GM21528 (cell line): ENCODE results near the gene TLCD2.
"Not testable (repeated sequence)": the region's sequence is repeated elsewhere in the genome, so short reads cannot be mapped to it uniquely, and the experiment has no call there.

Experiments used
- ATAC-seq: cut with Tn5 transposase; IDR thresholded peaks from one replicate; pipeline ENCODE4 v1.9.1; 2021; ENCODE audit warnings: mild to moderate bottlenecking, moderate library complexity; ENCODE audit not compliant: unreplicated experiment, low FRiP score

The TLCD2 gene, protein sequence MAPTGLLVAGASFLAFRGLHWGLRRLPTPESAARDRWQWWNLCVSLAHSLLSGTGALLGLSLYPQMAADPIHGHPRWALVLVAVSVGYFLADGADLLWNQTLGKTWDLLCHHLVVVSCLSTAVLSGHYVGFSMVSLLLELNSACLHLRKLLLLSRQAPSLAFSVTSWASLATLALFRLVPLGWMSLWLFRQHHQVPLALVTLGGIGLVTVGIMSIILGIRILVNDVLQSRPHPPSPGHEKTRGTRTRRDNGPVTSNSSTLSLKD

DNA sequence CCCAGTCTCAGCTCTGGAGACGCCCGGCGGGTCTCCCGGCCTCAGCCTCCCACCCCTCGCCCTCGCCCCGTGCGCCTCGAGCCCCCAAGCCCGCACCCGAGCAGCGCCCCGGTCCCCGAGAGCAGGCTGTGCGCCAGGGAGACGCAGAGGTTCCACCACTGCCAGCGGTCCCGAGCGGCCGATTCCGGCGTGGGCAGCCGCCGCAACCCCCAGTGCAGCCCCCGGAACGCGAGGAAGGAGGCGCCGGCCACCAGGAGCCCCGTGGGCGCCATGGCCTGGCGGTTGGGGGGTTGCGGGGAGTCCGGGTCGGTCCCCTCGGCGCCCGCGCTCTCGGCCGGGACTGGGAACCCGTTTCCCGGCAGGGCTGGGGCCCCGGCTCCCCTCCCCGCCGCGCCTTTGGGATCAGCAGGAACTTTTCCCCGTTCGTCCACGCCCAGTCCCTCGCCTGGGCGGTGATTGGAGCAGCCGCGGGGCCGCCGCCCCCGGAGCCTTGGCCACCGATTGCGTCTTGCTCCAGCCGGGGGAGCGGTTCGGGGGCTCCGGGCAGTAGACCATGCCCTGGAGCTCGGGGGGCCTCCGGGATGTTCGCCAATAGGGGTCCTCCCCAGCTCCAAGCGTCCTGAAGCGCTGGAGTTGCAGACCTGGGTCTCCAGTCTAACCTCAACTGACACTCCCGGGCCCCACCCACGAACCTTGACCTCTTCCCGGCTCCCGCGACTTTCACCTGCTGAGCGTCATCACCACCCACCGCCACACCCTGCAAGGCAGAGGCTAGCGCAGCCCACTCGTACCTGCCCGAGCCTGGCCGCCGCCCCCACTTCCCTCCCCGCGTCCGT, at the start of gene TLCD2:
Gene TLCD2 (minus strand): TSS at position 407 of the 836 bp plus-strand sequence. CDS start 135 bp downstream, at position 272.
- no peak for ATAC-seq

DNA sequence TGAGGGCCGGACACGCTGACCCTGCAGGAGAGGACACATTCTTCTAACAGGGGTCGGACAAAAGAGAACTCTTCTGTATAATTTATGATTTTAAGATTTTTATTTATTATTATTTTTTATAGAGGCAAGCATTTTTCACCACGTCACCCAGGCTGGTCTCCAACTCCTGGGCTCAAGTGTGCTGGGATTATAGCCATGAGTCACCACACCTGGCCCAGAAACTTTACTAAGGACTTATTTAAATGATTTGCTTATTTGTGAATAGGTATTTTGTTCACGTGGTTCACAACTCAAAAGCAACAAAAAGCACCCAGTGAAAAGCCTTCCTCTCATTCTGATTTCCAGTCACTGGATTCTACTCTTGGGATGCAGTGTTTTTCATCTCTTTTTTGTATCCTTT, 49.4 kb upstream of the TLCD2 start:
- no peak for ATAC-seq

DNA sequence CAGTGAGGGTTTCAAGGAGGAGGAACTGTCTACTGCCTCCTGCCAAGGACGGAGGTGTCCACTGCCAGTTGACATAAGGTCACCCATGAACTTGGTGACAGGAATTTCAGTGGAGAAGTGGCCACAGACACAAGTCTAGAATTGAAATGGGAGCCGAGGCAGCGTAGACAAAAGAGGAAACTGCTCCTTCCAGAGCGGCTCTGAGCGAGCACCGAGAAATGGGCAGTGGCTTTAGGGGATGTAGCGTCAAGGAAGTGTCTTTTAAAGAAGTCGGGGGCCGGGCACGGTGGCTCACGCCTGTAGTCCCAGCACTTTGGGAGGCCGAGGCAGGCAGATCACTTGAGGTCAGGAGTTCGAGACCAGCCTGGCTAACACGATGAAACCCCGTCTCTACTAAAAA, 48.6 kb upstream of the TLCD2 start:
- no peak for ATAC-seq

DNA sequence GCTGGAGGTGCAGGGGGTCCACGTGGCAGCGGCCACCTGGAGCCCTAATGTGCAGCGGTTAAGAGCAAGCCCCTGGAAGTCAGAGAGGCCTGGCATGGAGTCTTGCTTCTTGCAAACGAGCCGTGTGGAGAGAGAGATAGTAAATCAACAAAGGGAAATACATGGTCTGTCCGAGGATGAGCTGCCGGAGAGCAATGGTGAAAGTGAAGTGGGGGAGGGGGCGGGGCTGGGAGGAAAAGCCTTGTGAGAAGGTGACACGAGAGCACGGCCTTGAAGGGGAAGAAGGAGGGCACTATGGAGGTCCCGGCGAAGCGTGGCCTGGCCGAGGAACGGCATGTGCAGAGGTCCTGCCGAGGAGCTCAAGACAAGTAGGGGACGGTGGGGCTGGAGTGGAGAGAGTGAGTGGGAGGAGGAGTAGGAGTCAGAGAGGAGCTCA, 45.7 kb upstream of the TLCD2 start:
- ATAC-seq, result no peak

DNA sequence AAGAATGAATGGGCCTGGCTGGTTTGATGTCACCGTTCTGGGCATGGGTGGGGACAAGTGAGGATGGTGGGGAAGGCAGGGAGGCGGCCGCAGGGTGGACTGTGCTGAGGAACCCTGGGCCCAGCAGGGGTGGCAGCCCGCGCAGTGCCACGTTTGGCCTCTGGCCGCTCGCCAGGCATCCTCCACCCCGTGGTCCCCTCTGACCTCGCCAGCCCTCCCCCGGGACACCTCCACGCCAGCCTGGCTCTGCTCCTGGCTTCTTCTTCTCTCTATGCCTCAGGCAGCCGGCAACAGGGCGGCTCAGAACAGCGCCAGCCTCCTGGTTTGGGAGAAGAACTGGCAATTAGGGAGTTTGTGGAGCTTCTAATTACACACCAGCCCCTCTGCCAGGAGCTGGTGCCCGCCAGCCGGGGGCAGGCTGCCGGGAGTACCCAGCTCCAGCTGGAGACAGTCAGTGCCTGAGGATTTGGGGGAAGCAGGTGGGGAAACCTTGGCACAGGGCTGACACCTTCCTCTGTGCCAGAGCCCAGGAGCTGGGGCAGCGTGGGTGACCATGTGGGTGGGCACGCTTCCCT, 45.2 kb upstream of the TLCD2 start:
- no peak for ATAC-seq

DNA sequence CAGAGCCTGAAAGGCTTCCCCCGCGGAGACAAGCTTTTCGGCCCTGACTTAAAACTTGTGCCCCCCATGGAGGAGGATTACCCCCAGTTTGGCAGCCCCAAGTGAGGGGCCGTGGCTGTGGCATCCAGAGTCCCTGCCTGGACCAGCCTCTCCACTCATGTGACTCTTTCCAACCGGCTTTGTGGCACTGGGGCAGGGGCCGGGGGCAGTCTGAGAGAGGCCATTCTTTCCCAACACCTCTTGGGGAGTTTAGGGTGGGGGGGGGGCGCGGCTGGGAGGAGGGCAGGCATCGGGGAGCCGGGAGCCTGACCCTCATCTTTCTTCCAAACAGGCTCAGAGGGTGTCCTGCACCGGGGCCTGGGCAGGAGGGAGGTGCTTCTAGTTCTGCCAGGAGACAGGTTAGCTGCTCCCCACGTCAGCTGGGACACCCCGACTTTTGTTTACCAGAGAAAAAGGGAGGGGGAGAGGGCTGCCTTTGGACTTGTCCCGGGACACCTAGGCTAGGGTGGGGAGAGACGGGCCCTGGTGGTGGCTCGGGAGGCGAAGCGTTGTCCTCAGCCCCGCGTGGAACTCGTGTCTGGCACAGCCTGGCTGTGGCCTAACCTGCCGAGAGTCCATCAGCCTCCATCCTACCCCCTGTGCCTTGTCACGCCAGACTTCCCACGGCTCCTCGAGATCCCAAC, 44.4 kb upstream of the TLCD2 start:
- no peak for ATAC-seq

DNA sequence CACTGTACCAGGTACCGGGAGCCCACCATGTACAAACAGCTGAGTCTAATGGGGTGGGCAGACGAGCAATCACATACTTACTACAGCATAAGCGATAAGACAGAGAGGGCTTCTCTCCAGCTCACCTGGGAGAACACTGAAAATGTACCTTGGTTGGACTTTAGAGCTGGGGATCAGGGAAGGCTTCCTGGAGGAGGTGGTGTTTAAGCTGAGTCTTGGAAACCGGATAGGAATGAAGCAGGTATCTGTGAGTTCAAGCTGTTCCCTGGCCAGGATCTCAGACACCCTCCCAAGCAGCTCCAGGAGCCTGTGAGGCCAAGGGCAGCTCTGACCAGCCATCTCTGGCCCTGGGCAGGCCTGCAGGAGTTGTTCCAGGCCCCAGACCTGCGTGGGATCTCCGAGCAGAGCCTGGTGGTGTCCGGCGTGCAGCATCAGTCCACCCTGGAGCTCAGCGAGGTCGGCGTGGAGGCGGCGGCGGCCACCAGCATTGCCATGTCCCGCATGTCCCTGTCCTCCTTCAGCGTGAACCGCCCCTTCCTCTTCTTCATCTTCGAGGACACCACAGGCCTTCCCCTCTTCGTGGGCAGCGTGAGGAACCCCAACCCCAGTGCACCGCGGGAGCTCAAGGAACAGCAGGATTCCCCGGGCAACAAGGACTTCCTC, 43.7 kb upstream of the TLCD2 start:
- no peak for ATAC-seq

DNA sequence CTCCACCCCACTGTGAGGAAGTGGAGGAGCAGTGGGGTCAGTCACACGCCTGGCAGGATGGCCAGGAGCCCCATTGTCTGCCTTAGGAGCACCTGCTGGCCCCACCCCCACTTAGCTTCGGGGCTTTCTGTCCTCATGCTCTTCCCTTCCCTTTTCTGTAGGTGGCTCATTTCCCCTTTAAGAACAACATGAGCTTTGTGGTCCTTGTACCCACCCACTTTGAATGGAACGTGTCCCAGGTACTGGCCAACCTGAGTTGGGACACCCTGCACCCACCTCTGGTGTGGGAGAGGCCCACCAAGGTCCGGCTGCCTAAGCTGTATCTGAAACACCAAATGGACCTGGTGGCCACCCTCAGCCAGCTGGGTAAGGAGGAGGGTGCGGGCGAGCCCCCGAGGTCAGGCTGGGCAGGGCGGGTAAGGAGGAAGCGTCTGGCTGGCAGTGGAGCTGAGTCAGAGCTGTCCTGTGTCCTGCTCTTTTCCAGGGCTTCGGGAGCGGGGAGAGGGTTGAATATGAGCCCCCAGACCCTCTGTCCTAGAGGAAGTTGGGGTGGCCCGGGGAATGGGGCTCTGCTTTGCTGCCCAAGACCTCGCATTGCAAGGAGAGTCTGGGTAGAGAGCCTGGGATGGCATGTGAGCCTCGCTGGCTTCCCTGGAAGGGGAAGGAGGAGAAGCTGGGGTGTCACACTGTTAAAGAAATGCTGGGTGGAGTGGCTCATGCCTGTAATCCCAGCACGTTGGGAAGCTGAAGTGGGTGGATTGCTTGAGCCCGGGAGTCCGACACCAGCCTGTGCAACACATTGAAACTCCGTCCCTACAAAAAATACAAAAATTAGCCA, 42.5 kb upstream of the TLCD2 start:
- ATAC-seq, result no peak

DNA sequence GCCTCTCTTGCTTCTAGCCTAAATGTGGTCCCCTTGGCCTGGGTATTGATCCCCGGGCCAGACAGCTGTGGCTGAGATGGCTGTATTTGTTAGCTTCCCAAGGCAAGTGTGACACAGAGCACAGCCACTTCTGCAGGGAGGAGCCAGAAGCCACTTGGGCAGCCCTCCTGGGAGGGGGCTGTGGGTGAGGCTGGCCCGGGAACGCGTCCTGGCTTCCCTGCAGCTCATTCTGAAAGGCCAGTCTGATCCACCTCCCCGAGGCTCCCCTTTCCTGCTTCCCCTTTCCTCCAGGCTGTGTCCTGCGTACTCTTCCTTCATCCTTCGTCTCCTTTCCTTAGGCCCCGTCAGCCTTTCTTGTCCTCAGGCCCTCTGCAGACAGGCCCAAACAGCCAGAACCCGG, 40.5 kb upstream of the TLCD2 start:
- ATAC-seq, result no peak

DNA sequence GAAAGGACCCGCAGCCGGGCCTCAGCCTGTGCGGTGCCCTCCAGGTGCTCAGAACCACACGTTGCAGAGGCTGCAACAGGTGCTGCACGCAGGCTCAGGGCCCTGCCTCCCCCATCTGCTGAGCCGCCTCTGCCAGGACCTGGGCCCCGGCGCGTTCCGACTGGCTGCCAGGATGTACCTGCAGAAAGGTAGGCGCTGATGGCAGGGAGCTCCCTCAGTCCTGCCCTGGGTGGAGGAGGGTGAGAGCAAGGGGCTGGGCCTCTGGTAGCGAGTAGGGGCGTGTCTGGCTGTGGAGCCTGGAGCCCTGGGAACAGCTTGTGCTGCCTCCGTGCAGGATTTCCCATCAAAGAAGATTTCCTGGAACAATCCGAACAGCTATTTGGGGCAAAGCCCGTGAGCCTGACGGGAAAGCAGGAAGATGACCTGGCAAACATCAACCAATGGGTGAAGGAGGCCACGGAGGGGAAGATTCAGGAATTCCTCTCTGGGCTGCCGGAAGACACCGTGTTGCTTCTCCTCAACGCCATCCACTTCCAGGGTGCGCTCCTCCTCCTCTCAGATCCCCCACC, 36.9 kb upstream of the TLCD2 start:
- no peak for ATAC-seq

DNA sequence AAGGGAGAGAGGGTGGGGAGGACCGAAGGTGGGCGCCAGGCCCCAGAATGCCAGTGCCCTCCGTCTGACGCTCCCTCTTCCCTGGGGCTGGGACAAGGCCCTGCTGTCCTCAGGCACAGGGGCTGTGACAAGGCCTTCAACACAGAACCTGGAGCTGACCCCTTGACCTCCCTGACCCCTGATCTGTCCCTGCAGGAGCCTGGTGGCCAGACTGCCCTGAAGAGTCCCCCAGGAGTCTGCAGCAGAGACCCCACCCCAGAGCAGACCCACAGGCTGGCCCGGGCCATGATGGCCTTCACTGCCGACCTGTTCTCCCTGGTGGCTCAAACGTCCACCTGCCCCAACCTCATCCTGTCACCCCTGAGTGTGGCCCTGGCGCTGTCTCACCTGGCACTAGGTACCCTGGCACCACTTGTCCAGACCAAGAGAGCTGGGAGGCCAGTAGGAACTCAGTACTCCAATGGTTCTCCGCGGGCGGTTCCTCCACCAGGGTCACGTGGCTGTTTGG, 35.4 kb upstream of the TLCD2 start:
- ATAC-seq, result no peak

DNA sequence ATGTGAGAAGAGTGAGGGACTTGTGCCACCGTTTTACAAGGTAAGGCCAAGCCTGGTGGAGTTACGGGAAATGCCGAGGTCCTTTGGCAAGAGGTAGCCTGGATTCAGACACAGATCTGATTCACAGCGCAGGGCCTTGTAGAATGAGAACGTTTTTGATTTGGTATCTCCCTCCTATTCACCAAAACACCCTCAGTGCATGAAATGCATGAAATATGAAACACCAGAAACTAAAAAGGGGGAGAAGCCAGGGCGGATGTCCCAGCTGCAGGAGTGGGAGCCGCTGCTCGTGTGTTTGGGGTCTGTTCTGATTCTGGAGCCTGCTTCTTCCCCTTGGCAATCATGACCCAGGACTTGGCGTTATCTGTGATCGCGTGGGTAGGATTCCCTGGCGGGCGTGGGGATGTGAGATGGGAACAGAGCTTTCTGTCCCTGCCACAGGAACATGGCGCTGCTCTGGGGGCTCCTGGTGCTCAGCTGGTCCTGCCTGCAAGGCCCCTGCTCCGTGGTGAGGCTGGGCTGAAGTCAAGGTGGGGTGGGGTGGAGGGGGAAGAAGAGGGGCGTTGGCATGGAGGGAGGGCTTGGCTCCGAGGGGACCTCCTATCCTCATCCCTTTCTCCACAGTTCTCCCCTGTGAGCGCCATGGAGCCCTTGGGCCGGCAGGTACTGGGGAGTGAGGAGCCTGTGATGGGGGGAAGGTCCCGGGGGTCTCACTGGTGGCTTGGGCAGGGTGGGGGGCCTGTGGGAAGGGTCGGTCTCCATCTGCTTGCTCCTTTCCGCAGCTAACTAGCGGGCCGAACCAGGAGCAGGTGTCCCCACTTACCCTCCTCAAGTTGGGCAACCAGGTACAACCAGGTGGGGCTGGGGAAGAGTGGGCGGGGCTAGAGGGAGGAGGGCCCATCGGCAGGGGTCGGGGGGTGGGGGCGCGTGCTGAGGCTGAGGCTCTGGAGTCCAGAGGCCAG, 34.7 kb upstream of the TLCD2 start:
- no peak for ATAC-seq

DNA sequence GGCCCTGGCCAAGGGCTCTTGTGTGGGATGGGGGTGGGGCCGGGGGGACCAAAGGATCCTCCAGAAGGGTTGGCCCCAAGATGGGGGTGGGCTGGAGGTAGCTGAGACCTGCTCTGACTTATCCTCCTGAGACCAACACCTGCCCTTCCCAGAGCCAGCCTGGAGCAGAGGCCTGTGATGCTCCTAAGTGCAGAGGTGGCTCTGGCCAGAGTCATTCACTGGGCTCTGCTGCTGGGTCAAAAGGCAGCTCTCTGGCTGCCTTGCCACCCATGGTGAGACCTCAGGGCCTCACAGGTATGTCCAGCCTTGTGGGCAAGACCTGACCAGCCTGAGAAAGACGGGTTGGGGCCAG, 32.9 kb upstream of the TLCD2 start:
- ATAC-seq, result no peak

DNA sequence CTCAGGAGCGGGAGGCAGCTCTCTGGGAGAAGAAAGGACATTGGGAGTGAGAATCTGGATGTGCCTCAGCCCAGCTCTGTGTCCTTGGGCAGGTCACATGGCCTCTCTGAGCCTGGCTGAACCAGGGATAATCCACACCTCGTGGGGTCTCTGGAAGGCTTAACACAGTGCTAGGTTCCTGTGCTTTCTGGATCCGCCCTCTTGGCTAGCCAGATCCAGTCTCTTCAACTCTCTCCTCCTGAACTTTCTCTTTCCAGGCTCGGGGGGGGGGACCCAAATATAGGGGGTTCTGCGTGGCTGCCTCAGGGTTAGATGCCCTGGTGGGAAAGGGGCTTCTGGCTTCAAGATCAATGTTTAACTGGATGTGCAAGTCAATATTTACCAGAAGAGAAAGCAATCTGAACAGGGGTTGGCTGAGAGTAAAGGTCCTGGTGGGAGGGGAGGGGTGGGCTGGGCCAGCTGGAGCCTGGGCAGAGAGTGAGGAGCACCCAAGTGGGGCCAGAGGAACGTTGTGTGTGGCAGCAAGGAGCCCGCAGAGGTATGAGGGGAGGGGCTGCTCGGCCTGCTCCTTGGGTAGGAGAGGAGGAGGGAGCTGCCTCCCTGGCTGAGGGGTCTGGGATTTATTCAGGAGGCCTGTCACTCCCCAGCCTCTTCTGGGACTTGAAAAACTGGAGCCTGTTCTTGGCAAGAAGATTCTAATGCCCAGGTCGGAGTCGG, 32.4 kb upstream of the TLCD2 start, which contains the start of gene SERPINF2:
Gene SERPINF2 (plus strand): TSS at position 501 of the 717 bp plus-strand sequence. CDS start 2,125 bp downstream, outside the sequence.
- no peak for ATAC-seq

DNA sequence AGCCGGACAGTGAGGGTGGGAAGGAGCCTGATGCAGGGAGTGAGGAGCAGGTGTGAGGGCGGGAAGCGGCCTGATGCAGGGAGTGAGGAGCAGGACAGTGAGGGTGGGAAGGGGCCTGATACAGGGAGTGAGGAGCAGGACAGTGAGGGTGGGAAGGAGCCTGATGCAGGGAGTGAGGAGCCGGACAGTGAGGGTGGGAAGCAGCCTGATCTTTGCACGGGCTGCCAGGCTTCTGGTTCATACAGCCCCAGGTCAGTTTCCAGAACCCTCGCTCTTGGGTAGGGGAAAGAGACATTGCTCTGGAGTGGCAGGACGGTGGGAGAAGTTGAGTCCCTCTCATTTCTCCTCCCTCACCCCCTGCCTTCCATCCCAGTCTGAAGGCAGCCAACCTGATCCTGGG, 31.7 kb upstream of the TLCD2 start:
- ATAC-seq, result not testable (repeated sequence)

DNA sequence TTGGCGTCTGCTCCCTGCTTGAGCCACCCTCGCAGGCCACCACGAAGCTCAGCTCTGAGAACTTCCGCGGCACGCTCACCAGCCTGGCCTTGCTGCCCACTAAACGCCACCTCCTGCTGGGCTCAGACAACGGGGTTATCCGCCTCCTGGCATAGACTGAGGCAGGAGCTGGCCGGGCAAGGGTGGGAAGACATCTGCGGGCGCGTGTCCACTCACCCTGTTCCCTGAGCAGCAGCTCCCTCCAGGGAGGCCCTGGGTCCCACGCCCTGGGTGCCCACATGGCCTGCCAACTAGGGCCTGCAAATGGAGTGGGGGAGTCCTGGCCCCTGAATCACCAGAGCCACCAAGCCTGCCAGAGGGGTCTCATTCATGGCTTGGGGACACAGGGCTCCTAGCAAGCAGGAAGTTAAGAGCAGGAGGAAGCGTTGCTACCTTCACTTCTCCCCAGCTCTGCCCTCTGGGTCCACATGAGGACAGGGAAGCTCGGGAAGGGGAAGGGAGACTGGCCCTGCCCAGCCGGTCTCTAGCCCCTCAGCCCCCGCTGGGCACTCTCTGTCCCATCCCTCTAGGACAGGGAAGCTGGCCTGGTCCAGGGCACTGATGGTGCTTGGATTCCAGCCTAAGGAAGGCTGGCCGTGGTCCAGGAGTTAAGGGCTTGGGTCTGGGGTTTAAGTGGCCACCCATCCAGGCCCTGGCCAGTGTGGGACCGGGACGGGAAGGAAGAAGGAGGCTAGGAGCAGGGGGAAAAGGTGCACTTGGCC, 27.5 kb upstream of the TLCD2 start:
- no peak for ATAC-seq
